Esophagus muscularis mucosa (tissue), 4 donors: ENCODE data around the gene THRB. TPM values are rescaled to one million over a fixed set of nuclear protein-coding genes. Genes with fewer than 3 reads are reported as not detected.

Source experiments
- DNase-seq: peaks from one replicate; pipeline ENCODE4 v3.0.0-alpha.2; 2017; ENCODE audit errors: extremely low spot score
- H3K27ac ChIP-seq, 4 donors: fragments of 200-600 bp; sonication (generic); replicated peaks in 1 of 4; 1 replicate in 3 of 4; 2 replicates in 1 of 4; pipeline ENCODE4 v1.5.1; 2016 to 2019; ENCODE audit warnings: mild to moderate bottlenecking in 1 of 4
- H3K27me3 ChIP-seq, 4 donors: fragments of 200-600 bp; sonication (generic); one replicate each; pipeline versions ENCODE4 v1.5.1 to v1.6.0; 2016 to 2019
- H3K36me3 ChIP-seq, 4 donors: fragments of 200-600 bp; sonication (generic); one replicate each; pipeline ENCODE4 v1.5.1; 2016 to 2019
- H3K4me1 ChIP-seq, 4 donors: fragments of 200-600 bp; sonication (generic); one replicate each; pipeline ENCODE4 v1.5.1; 2016 to 2019
- H3K4me3 ChIP-seq, 4 donors: fragments of 200-600 bp; sonication (generic); 1 replicate in 2 of 4; 2 replicates in 2 of 4; pipeline ENCODE4 v1.5.1; 2016 to 2019; ENCODE audit warnings: mild to moderate bottlenecking in 4 of 4, moderate library complexity in 1 of 4
- H3K9me3 ChIP-seq, 4 donors: fragments of 200-600 bp; sonication (generic); 1 replicate in 3 of 4; 2 replicates in 1 of 4; pipeline ENCODE4 v1.5.1; 2016 to 2019
- EP300 ChIP-seq: sonication (generic); formaldehyde crosslinking; IDR thresholded peaks from one replicate; pipeline ENCODE4 v1.6.1; 2017; ENCODE audit warnings: antibody characterized with exemption
- POLR2A ChIP-seq: fragments of 450-650 bp; IDR thresholded peaks from one replicate; pipeline ENCODE4 v1.6.1; 2017; ENCODE audit warnings: antibody characterized with exemption, moderate library complexity, mild to moderate bottlenecking, low read depth
- POLR2AphosphoS5 ChIP-seq, 2 donors: sonication (generic); formaldehyde crosslinking; IDR thresholded peaks; one replicate each; pipeline ENCODE4 v1.6.1; 2017; ENCODE audit warnings: antibody characterized with exemption in 2 of 2
- WGBS: methylation state at CpG from one replicate; pipeline ENCODE4 v1.1.5; 2018; 5-methylcytosine and 5-hydroxymethylcytosine counted together
- intact Hi-C: fragments of 100-400 bp; cut with DNase I; formaldehyde crosslinking; loops from one replicate; pipeline ENCODE4 v1.15.1; 2023
- total RNA-seq, 4 donors: library from RNA; depleted of rRNA; stranded (reverse); fragments of >200 nt; gene quantifications; one replicate each; pipeline versions ENCODE4 v1.1.0 to v1.2.1, GENCODE V29; 2016
- TF ChIP-seq, protein P1 (sequence below), 3 experiments: fragments of 200-600 bp in 2 of 3; fragments of 450-650 bp in 1 of 3; sonication (generic) in 2 of 3; IDR thresholded peaks; one replicate each; pipeline ENCODE4 v1.5.1; 2017 to 2019; ENCODE audit warnings: antibody characterized with exemption in 3 of 3, mild to moderate bottlenecking in 2 of 3, moderate library complexity in 1 of 3

The THRB gene
- total RNA-seq, 4 donors from 2014 or later: 31.5 to 68.6 (median 39.3) TPM

DNA sequence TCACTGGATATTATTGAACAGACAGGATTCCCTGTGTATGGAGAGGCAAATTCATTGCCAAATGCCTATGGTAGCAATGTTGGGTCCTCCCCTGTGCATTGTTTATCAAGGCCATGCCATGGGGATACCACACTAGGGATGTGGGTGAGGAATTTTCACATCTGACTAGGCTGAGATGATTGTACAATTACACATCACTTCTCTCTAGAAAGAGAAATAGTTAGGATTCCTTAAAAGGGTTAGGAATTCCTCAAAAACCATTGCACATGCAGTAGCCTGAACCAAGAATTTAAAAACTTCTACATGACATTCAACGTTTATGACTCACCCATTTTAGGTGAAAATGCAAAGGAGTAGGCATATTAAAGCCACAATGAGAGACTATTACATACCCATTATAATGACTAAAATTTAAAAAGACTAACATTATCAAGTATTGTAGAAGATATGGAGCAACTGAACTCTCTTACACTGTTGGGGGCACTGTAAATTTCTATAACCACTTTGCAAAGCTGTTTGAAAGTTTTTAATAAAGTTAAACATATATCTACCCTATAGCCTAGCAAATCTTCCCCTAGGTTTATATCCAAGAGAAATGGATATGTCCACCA is 175.9 kb downstream of the THRB start:
- H3K4me3 ChIP-seq: no peak overlapping the region
- H3K27ac ChIP-seq: no peak overlapping the region
- H3K27me3 ChIP-seq: no peaks in the 10 kb centered on the region
- no peaks in the 10 kb centered on the region for H3K9me3 ChIP-seq
- H3K36me3 ChIP-seq: peaks cover 0 to 11% (median 0%) of the 10 kb centered on the region in 4 donors
- intact Hi-C loops: no loop called here
- peaks cover 0 to 7% (median 3%) of the 10 kb centered on the region in 4 donors for H3K4me1 ChIP-seq
- DNase-seq: no peak
- TF ChIP-seq EP300 (no peak), POLR2AphosphoS5 (IDR thresholded peaks at IDR 0.05) (no peak), POLR2A (no peak)
- TF ChIP-seq, protein P1, sequence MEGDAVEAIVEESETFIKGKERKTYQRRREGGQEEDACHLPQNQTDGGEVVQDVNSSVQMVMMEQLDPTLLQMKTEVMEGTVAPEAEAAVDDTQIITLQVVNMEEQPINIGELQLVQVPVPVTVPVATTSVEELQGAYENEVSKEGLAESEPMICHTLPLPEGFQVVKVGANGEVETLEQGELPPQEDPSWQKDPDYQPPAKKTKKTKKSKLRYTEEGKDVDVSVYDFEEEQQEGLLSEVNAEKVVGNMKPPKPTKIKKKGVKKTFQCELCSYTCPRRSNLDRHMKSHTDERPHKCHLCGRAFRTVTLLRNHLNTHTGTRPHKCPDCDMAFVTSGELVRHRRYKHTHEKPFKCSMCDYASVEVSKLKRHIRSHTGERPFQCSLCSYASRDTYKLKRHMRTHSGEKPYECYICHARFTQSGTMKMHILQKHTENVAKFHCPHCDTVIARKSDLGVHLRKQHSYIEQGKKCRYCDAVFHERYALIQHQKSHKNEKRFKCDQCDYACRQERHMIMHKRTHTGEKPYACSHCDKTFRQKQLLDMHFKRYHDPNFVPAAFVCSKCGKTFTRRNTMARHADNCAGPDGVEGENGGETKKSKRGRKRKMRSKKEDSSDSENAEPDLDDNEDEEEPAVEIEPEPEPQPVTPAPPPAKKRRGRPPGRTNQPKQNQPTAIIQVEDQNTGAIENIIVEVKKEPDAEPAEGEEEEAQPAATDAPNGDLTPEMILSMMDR (IDR thresholded peaks at IDR 0.05): no peak
- WGBS: 81% methylated on average over 1 of the region's 1 CpG

DNA sequence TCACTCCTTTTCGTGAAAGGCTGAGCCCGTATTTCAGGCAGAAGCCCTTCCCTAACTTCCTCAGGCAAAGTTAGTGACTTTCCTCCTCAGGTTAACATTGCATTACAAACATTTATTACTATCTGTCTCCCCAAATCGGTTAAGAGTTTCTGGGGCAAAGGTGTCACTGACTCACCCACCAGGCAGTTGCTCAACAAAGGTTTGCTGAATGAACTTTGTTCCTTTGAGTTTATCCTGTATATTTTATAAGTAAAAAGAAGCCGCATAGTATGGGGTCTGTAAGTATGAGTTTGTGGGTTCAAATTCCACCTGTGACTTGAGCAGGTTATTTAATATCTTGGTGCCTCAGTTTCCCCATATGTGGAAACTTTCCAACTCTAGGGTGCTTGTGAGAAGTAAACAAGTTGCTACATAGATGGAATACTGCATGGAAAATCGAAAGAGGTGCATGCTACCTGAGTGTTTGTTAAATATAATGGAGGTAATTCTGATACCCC is 177.7 kb downstream of the THRB start:
- WGBS: 91% methylated on average over 5 of the region's 5 CpGs
- H3K27ac ChIP-seq: no peak overlapping the region
- intact Hi-C loops: no loop called here
- no peaks in the 10 kb centered on the region for H3K9me3 ChIP-seq
- H3K4me1 ChIP-seq: peaks cover 0 to 12% (median 4%) of the 10 kb centered on the region in 4 donors
- peaks cover 0 to 11% (median 0%) of the 10 kb centered on the region in 4 donors for H3K36me3 ChIP-seq
- TF ChIP-seq EP300 (no peak), POLR2AphosphoS5 (IDR thresholded peaks at IDR 0.05) (no peak), POLR2A (no peak)
- TF ChIP-seq, protein P1 (IDR thresholded peaks at IDR 0.05): no peak
- H3K4me3 ChIP-seq: no peak overlapping the region
- no peaks in the 10 kb centered on the region for H3K27me3 ChIP-seq
- no peak for DNase-seq

DNA sequence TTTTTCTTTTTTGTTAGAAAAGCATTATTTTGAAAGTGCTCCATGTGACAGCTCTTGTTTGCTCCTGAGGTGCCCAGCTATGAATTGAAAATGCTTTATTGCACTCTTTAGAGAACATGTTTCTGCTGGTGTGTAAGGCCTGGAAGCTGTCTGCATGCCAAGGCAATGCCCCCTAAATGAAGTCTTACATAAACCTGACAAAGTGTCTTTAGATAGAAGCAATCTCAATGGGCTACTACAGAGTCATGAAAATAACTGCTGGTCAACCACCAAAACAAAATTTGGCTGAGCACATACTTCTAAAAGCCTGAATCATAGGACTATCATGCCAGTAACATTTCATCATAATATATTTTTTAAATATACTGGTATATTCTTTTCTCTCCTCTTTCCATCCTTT is 178.7 kb downstream of the THRB start:
- H3K27me3 ChIP-seq: no peaks in the 10 kb centered on the region
- DNase-seq: no peak
- intact Hi-C loops: no loop called here
- peaks cover 0 to 16% (median 4%) of the 10 kb centered on the region in 4 donors for H3K4me1 ChIP-seq
- no peak overlapping the region for H3K27ac ChIP-seq
- H3K4me3 ChIP-seq: no peak overlapping the region
- no peak for TF ChIP-seq POLR2A
- TF ChIP-seq, protein P1 (IDR thresholded peaks at IDR 0.05): no peak
- TF ChIP-seq EP300: no peak
- TF ChIP-seq POLR2AphosphoS5 (IDR thresholded peaks at IDR 0.05): no peak
- peaks cover 0 to 11% (median 0%) of the 10 kb centered on the region in 4 donors for H3K36me3 ChIP-seq
- H3K9me3 ChIP-seq: no peaks in the 10 kb centered on the region

DNA sequence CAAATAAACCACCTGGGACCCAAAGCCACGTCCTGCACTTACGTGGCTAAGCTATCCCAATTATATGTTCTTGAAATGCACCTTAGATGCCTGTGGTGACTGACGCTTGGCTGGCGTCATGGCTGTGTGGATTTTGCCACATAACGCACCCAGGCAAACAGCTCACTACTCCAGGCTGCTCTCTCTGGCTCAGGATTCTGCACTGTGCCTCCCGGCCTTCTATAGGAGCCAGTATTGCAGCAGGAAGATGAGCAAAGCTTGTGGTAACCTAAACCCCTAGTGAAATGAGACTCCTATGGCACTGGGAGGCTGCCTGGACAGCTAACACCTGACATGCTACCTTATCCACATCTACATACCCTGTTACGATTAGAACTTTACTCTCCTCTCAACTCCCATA is 179.3 kb downstream of the THRB start:
- peaks cover 0 to 11% (median 0%) of the 10 kb centered on the region in 4 donors for H3K36me3 ChIP-seq
- DNase-seq: no peak
- no peaks in the 10 kb centered on the region for H3K9me3 ChIP-seq
- H3K4me3 ChIP-seq: no peak overlapping the region
- H3K27me3 ChIP-seq: no peaks in the 10 kb centered on the region
- H3K4me1 ChIP-seq: peaks cover 0 to 16% (median 4%) of the 10 kb centered on the region in 4 donors
- H3K27ac ChIP-seq: no peak overlapping the region
- WGBS: 97% methylated on average over 7 of the region's 7 CpGs
- TF ChIP-seq POLR2AphosphoS5 (IDR thresholded peaks at IDR 0.05) (no peak), POLR2A (no peak), EP300 (no peak)
- TF ChIP-seq, protein P1 (IDR thresholded peaks at IDR 0.05): no peak
- intact Hi-C loops: no loop called here
